HuH-7 (cell line): ENCODE data around the gene FHIT.

Experiments
- DNase-seq: peaks from one replicate; pipeline ENCODE4 v3.0.0; 2011; ENCODE audit warnings: low spot score

FHIT gene

DNA sequence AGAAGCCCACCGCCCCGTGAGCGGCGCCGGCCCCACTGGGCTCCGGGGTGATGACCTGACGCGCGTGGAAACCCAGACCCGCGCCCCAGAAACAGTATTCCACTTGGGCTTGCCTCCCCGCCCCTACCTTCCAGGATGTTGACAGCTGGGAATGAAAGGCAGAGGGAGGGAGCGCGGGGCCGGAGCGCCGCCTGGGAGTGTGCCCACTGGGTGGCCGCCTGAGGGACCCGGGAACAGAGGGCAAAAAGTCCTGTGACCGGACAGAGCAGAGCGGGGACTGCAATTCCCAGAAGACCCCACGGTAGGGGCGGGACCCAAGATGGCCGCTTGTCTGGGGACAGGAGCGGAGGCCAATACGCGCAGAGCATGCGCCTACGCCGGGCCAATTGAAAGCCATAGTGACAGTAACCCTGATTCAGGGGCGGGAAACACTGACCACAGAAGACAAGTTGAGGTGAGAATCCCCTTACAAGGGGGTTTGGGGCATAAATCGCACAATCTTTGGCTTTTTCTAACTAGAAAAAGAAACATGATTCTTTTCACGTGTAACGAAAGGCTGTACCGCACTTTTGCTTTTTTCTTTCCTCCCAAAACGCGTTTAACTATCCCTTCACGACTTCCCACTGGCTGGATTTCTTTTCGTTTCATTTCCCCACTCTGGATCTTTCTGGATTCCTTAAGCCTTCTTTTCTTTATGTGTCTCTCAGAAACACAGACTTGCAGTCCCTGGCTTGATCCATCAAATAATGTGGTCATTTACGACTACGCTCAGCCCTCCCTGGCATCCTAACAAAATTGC is at the start of gene FHIT:
Gene FHIT (minus strand): TSS at position 279 of the 799 bp plus-strand sequence.
- DNase-seq: peak; percentile 53

DNA sequence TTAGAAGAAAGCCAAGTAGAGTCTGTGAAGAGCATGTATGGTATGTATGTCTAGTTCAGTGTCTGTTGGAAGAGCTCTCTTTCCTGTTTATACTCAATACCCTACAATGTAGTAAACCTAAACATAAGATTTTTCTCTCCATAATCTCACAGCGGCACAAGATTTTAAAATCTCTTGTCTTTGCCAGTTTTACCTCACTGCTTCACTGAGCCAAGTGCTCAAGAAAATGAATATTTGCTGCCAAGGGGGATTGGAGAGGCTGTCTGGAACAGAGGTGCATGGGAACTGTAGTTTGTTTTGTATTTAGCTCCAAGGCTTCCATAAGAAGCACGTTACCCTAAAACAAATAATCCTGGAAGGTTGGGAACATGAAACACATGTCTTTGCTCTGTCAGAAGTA is 49.5 kb upstream of the FHIT start:
- no peak for DNase-seq

DNA sequence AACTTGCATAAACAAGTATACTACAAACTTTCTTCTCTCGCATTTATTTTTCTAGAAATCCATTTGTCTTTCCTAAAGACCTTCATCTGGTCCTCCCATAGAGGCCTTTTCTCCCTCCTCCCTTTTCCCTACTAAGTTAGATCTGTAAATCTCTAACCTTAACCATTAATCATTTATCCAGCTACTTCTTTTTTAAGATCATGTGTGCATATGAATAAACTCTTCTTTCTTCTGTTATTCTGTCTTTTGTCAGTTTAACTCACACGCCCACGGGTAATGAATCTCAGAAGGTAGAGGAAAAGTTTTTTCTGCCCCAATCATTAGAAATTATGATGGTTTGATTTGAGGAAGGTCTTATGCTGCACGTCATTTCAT is 48.7 kb upstream of the FHIT start:
- no peak for DNase-seq

DNA sequence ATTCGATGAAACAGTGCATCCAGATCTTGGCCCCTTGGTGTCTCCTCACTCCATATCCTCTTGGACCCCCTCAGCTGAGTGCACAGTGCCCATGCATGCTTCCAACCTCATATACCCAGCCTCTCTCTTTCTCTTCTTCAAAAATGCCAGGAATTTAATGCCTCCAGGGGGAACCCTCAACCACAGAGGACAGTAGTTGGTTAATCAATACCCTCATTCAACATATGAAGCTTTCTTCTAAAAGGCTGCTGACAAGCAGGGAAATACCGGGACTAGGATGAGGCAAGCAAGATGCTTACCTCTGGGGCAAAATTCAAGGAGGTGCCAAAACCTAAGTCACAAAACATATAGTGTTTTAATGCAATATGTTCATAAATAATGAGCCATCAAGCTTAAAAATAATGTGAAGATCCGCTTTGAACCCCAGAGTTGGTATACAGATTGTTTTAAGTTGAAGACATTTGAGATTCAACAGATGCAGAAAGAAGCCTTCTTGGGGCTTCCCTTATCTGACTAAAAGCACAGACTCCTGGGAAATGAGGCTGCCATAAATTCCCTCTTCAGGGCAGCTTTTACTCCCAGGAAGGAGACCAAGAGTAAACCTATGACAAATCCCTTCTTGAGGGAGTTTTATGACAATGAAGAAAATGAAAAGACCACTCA is 48.2 kb upstream of the FHIT start:
- DNase-seq: peak; percentile 11

DNA sequence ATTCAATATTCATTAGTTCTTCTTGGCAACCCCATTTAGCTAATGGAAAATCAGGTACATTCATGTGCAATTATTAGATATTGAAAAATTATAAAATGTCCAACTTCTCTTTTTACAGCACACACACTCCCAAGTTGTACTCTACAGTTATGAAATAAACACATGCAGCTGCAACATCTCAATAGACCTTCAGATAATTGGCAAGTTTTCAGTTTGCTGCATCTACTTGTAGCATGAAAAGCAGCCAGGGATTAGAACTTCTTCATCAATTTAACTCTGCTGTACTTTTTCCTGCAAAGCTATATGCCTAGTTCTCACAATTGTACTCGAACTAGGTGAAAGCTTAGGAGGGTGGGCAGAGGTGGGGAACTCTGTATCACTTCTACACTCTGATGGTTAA is 46.6 kb upstream of the FHIT start:
- no peak for DNase-seq

DNA sequence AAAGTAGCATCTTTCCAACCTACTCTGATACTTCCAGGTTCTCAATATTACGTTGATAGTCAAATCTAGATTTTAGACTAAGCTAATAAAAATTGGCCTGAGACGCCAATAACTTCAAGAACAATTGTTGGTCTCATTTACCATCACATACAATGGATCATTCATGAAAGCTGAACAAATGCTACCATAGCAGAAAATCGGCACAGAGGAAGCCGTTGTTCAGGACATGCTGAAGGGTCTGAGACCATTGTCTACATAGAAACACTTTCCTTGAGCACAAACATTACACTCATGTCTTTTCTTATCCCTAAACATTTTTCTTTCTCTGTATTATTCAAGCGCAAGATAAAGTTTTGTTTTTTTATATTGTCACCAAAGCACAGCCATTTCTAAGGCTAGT is 37.2 kb upstream of the FHIT start:
- DNase-seq: no peak

DNA sequence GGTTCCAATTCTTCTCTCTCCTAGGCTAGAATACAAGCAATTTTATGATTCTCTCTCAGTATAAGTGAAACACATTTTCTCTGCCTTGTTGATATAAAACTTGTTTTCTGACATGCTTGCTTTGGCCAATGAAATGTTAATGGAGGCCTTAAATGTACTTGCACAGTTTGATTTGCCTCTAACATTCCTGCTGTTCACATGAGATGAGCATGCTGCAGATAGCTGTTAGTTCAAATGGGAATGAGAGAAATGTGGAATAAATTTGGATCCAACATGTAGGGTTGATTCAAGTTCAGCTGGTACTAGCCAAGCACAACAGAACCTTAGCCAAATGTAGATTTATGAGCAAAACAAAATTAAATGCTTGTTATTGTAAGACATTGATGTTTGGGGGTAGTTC is 32.6 kb upstream of the FHIT start:
- no peak for DNase-seq

DNA sequence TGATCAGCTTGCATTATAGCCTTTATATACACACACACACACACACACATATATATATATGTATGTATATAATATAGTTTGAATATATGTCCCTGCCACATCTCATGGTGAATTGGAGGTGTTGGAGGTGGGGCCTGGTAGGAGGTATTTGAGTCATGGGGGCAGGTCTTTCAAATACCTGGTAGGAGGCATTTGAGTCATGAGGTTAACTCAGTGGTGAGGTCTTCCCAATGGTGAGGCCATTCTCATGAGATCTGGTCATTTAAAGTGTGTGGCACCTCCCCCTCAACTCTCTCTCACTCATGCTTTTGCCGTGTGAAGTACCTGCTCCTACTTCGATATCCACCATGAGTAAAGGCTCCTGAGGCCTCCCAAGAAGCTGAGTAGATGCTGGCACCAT is 27.5 kb upstream of the FHIT start:
- DNase-seq: no peak

DNA sequence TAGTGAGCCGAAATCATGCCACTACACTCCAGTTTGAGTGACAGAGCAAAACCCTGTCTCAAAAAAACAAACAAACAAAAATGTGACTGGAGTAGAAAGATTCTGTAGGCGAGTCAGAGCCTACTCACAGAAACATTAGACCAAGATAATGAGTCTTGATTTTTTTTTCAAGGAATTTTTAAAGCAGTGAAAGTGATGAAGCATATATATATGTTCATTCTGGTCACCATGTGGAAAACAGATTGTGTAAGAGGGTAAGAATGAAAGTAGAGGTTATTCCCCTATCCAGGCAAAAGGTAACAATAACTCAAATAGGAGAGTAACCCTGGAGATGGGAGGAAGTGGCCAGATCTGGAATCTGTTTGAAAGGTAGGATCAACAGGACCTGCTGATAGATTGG is 26.2 kb upstream of the FHIT start:
- DNase-seq: no peak

DNA sequence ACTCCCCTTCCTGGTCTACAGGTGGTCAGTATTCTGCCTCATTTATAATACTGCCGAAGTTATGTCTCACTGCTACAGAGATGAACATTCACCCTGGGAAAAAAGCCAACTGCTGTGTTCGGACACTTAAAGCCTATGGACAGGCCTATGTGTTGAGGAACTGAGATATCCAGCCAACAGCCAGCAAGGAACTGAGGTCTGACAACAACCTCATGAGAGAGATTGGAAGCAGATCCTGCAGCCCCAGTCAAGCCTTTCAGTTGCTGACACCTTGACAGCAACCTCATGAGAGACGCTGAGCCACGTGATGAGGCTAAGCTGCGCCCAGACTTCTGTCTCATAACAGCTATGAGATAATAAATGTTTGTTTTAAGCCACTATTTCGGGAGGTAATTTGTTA is 18.2 kb upstream of the FHIT start:
- no peak for DNase-seq

DNA sequence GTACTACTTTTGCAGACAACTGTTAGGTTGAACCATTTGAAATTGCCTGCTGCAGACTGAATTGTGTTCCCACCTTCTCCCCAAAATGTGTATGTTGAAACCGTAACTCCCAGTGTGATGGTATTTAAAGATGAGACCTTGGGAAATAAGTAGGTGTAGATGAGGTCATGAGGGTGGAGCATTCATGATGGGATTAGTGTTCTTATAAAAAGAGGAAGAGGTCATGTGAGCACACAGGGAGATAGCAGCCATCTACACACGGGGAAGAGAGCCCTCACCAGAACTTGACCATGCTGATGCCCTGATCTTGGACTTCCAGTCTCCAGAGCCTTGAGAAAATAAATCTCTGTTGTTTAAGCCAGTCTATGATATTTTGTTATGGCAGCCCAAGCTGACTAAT is 17.4 kb upstream of the FHIT start:
- DNase-seq: no peak

DNA sequence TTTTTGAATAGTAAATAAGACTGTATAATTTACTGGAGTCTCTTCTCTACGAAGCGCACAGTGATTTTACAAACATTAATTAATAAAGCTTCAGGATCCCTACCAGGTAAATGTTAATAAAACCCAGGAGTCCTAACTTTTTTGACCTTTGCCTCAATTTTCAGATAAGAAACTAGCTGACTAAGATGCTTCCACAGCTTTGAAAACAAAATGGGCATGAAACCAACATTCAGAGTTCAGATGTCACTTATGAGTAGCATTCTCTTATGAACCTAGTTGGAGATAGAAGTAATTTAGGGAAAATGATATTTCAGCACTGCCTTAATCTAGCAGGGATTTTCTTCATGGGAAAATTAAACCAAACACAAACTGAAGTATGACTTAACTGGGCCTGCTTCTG is 13.0 kb upstream of the FHIT start:
- DNase-seq: no peak

DNA sequence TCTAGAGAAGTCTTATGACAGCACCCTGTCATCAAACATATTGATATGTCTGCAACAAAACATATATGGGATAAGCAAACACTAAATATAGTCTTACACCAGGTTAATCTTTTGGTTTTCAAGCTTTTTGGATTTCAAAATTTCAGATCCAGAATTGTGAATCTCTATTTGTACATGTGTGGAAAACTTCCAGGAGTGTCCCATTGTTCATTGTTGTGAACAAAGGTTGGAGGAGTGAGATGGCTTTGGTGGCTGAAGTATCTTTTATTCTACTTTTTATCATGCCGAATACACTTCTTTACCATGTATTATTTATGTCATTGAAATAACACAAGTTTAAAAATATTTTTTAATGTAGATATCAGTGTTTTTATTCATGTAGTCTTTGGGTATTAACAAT is 5.9 kb upstream of the FHIT start:
- no peak for DNase-seq

DNA sequence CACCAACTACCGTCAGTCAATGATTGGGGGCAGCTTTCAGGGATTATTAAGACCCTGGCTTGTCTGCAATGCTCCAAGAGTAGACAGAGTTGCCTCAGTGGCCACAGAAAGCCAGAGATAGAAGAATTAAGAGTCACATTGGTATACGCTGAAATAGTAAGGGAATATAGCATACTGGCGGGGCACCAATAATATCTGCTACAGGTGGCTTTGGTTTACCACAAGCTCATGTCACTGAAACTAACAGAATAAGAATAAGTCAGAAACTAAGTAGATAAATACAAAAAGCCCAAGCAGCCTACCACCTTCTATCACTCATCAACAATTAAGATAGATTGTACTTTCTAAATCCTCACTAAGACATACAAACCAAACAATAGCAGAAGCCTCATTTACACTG is 2.5 kb upstream of the FHIT start:
- DNase-seq: no peak

DNA sequence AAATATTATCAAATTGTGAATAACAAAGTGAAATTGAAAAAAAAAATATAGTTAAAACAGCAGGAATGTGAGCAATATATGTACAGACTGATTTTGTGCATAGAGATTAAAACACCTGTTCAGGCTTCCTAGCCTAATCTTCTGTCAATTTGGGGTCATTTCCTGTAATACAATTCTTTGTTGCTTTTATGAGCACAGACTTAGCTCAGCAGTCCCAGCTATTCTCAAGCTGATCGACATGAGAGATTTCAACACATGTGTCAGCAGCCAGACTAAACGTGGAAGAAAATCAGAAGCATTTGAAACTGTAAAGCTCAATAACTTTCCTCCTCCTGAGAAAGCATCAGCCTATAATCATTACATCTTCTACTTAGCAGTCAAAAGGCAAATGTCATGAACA is 1.6 kb upstream of the FHIT start:
- DNase-seq: no peak

DNA sequence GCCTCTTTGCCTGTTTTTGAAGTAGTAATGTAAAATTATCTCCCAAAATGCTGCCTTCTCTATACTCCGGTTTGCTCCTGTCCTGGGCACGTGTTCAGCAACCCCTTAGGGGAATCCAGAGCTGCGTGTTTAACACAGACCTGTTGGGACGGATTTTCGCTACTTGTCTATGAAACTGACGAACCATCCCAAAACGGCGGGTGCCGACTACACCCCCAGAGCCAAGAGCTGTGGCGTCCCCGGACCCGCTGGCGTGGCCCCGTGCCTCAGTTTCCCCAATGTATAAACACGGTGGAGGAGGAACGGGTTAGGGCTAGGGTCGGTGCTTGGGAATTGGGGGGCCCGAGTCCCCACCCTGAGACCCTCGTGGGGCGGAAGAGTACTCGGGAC is 473 bp downstream of the FHIT start:
- no peak for DNase-seq

DNA sequence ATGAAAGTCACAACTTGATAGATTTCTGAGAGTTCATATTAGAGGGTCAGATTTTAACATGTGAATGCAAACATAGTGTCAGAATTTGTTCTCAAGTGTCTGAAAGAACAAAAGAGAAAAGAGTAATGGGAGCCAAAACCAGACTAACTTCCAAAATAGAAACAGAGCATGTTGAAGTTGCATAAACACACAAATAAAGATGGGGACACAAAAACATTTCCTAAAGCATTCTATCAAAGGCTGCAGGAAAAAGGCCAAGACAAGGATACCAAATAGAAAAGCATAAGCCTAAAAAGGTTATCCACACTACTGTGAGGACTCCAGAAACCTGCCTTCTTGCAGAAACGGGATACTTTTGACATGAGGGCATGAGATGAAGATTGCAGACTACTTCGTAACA is 2.8 kb downstream of the FHIT start:
- DNase-seq: no peak

DNA sequence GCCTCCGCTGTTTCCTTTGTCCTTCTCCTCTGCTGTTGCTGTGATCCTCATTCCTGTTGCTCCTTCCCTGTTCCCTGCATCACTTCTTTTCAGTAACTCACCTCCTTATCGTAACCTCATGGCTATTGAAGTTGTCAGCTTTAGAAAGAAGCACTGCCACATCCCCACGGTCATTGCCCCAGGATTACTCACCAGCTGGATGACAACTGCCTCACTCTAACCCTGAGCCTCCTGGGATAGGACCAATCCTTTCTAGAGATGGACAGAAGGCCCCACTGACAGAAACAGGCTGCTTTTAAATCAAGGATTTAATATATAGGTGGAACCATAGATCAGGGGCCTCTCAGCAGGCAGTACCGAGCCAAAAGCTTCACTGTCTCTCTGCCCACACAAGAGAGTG is 4.1 kb downstream of the FHIT start:
- DNase-seq: no peak

DNA sequence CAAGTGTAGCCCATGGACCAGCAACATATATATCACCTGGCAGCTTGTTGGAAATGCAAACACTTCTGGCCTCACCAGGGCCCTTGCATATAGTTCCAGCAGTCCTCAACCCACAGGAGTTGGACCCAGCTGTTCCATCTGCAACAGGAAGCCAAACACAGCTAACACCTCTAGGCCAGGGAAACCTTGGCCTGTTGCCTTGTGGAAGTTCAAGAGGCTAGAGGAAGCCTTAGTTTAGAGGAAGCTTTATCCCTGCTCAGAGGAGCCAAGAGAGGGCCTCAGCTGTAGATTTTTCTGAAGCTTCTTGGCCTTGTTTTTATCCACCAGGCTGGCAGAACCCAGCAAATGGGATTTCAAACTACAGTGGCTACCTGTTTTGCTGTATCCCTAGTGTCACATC is 11.4 kb downstream of the FHIT start:
- no peak for DNase-seq

DNA sequence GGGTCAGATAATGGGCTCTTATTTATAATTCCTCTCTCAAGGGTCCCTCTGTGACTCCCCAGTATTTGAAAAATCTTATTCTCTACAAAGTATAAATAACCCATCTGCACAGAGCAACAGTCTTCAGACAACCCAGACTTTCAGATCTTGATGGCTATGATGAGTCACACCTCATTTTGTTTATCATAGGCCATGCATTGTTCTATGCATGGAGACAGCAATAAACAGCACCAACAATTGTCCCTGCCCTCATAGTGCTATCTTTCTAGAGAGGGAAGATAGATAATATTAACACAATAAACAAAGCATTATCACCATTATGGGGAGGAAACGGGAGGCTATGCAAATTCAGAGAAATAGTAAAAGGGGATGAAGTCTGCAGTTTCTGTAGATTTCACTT is 13.4 kb downstream of the FHIT start:
- DNase-seq: no peak

DNA sequence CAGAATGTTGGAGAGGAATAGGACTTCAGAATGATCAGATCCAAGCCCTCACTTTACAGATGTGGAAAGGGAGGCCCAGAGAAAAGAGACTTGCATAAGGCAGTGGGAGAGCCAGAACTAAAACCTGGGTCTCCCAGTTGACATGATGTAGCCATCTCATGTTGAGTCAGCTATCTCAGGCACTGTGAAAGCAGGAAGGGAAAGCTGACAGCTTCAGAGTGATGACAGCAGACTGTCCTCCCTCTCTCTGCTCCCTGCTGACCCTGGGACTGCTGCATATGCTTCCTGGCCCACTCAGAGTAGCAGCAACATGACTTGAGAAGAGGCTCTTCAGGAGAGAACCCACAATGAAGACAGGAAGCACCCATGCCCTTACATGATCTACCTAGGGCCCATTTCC is 14.7 kb downstream of the FHIT start:
- no peak for DNase-seq

DNA sequence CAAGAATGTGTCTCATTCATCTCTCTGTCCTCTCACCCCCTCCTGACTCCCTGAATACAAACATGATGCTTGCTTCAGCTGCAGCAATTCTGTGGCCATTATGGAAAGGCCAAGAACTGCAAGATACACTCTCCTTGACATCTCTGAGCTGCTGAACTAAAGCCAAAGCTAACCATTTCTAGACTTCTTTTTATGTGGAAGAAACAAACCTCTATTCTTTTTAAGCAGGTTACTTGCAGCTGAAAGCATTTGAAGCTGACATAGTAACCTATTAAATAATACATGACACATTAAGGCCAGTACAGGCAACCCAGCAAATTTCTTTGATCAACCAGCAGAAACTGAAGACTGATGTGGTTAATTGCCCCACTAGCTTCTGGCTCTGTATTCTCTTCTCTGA is 17.5 kb downstream of the FHIT start:
- DNase-seq: no peak

DNA sequence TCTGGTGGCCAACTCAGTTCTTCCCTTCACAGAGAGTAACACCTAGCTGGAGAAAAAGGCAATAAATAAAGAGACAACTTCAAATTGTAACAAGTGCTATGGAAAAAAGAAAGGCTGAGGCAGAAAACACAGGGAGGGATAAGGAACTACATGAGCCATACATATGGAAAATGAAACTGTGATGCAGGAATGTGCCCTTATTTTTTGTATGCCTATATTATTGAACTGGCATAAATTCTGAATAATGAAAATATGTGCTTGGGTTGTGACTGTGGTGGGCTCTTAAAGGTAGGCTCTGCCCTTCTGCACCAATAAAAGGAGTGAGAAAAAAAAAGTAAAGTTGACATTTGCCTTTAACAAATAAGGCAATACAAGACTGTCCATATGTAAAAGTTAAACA is 19.6 kb downstream of the FHIT start:
- DNase-seq: no peak

DNA sequence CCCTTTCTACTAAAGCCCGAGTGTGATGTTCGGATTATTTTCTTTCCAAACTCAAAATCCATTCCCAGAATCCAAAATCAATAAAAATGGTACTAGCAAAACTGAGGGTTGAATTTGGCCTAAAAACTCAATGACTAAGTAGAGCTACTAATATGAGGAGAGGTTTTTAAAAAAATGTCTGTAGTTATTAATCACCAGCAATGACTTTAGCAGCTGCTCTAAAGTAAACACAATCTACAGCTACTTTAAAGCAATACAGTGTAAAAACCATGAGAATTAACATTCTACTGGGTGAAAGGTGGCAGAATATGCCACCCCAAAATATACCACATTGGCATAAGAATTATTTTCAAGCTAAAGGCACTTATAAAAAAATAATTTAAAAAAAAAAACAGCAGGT is 23.5 kb downstream of the FHIT start:
- DNase-seq: no peak
